ENCODE results near the gene CTNND2. TPM values are rescaled to one million over a fixed set of nuclear protein-coding genes. Genes with fewer than 3 reads are reported as not detected.
"Not testable (repeated sequence)": the region's sequence is repeated elsewhere in the genome, so short reads cannot be mapped to it uniquely, and the experiment has no call there.

CTNND2 gene
- total RNA-seq, 1 donor from 2014 or later, result 8.0 TPM

GRCh38 chr5:11873587-11873986 lies 30.7 kb downstream of the CTNND2 start:
- no peak for DNase-seq (ENCODE audit: low spot score)

- no peak for DNase-seq (ENCODE audit: low spot score)
Measured at GRCh38 chr5:11869203-11869602, 35.0 kb downstream of the CTNND2 start.

DNA sequence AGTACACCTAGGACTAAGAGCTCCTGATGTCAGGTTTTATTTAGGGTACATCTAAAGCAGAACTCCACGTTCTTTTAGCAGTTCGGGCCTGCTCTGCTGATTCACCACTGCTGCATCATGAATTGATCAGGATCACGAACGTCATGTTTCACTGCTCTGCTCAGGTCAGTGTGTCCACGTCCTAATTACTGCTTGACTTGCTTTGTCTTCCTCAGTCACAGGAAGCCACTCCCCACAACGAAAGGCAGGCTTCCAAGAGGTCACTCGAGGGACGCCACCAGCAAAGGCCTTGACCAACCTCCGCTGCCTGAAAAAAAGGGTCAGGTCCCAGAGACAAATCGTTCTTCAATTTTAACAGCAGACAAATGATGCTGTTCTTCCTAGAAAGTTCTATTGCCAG lies 40.3 kb downstream of the CTNND2 start:
- DNase-seq (ENCODE audit: low spot score), result no peak

GRCh38 chr5:11857391-11857790 lies 46.9 kb downstream of the CTNND2 start:
- DNase-seq (ENCODE audit: low spot score), result no peak

DNA sequence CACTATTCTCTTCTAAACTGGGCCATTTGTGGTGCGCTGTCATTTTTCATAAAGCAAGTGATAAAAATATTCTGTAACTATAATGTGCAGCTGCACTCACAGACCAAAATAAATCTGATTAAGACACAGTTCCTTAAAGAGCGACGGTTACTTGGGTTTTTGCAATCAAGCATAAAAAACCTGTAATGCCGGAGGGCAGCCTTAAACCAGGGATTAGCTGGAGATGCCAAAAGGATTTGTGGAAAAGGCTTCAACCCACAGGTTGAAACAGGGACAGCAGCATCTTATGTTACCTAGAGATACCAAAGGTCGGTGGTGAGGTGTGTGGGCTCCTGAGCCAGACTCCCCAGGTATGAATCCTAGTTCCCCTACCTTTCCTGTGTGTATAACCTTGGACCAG lies 49.3 kb downstream of the CTNND2 start:
- DNase-seq (ENCODE audit: low spot score), result no peak

DNA sequence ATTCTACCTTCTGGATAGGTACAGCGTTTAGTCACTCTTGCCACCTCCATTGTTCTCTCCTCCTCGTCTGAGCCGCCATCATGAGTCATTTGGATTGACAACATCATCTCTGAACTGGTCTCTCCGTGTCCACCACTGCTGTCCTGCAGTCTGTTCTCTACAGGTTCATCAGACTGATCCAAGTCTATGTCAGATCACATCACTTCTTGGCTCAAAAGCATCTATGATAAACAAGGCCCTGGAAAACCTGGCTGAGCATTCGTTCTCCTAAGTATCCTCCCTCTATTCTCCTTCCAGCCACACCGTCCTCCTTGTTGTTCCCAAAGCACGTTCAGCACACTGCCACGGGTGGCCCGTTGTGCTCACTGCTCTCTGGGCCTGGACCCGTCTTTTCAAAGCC lies 50.5 kb downstream of the CTNND2 start:
- no peak for DNase-seq (ENCODE audit: low spot score)

GRCh38 chr5:11853140-11853539 lies 51.1 kb downstream of the CTNND2 start:
- no peak for DNase-seq (ENCODE audit: low spot score)

DNA sequence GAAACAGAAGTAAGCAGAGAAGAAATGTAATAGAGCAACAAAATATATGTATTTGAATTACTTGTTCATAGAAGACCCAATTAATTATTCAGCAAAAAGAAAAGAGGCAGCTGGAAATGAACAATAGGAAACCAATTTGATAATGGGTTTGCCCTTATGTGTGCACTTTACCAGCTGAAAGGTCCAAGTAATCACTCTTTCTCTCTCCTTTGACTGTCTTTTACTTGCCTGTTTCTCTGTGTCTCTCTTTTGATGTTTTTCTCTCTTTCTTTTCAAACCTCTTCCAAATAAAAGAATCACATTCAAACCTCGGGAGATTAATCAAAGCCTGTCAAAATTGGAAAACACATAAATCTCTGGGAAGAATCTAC lies 51.5 kb downstream of the CTNND2 start:
- no peak for DNase-seq (ENCODE audit: low spot score)

DNA sequence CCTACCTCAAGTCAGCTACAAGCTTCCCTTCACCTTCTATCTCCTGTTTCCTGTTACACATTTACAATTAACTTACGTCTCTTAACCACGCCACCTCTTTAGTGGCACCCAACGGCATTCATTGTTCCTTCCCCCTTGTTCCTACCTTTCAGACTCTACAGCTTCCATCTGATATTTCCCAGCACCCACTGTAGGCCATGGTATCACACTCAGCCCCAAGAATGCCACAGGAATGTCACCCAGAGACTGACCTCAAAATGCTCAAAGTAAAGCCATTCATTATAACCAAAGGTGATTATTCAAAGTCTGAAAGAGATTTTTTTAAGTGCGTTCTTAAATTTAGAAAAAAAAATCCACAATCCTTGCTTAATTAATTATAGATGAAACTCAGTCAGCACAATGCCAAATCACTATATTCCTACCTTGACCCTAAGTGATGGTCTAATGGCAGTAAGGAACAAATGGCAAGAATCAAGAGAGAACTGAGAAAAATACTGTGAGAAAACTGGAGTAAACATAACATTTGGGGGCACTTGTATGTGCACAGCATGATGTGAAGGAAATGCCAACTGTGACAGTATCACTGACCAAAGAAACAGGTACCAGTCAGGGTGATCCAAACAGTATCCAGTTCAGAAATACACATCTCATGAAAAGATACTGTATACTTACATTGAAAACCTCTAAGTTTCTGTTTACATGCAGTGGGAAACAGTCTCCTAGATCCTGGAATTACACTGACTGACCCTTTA lies 52.1 kb downstream of the CTNND2 start:
- DNase-seq (ENCODE audit: low spot score), result no peak

- DNase-seq (ENCODE audit: low spot score), result no peak
Measured at GRCh38 chr5:11851416-11851815, 52.8 kb downstream of the CTNND2 start.

- DNase-seq (ENCODE audit: low spot score), result not testable (repeated sequence)
Measured at GRCh38 chr5:11828566-11828965, 75.7 kb downstream of the CTNND2 start.

- no peak for DNase-seq (ENCODE audit: low spot score)
Measured at GRCh38 chr5:11822598-11822997, 81.6 kb downstream of the CTNND2 start.

DNA sequence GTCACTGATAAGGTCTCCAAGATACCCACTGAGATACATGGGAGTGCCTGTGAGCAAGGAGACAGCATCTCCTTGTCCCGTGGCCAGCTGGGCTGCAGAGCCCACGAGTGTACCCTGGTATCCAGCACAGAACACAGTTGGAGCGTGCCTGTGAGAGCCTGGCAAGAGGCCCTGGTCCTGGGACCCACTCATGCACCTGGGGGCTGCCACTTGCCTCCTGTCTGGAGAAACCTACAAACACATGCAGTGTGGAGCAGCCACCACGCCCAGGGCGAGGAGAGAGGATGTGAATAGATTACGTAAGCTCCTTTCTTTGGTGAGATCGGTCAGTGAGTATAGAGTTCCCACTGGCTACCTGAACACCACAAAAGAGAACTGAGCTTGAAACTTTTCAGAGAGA lies 88.3 kb downstream of the CTNND2 start:
- no peak for DNase-seq (ENCODE audit: low spot score)

DNA sequence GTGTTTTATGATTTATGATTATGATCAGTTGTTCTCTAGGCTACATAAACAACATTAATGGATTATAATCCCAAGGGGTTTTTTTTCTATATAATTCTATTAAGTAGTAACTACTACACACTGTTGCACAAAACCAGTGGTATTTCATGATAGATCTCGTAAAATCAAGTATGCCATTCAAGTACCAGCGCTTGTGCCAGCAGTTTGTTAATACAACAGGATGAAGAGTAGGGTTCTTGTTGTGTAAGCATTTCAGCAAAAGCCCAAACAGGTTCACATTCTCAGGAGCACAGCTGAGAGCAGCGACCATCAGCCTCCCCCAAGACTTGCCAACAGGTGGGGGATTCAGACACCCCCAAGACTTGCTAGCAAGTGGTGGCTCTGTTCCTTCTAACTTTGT lies 88.8 kb downstream of the CTNND2 start:
- DNase-seq (ENCODE audit: low spot score), result no peak

GRCh38 chr5:11814373-11814772 lies 89.9 kb downstream of the CTNND2 start:
- no peak for DNase-seq (ENCODE audit: low spot score)

DNA sequence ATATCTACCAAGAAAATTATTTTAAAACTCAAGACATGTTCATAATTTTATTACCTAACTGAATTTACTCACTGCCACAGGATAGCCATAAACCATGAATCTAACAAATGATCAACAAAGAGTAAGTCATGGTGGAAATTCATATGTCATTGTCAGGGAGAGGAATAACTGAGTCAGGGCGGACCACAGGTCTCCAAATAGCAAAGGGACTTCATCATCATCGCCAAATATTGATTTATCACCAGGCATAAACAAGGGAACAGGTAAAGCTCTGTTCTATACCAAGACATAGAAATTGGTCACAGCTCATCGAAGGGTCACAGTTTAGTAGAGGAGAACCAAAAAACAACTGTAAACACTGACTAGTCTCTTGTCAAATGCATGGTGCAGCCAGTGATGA lies 94.8 kb downstream of the CTNND2 start:
- no peak for DNase-seq (ENCODE audit: low spot score)

- DNase-seq (ENCODE audit: low spot score), result no peak
Measured at GRCh38 chr5:11803436-11803835, 100.8 kb downstream of the CTNND2 start.

DNA sequence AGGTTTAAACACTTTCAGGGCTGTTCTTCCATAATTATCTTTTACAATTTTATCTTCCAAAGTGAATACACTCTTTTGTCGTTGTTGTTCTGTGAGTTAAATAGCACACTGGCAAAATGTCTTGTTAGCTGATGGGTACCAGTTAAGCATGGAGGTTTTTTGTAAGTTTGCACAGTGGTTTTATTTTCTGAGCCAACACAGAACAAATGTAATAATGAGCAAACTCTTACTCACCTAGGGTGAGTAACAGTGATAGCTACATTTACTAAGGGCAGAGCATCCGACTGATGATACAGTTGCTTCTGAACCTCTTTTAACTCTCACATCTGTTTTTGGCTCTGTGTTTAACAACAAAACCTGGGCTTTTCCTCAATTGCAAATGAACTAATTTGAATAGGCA lies 103.2 kb downstream of the CTNND2 start:
- no peak for DNase-seq (ENCODE audit: low spot score)

- DNase-seq (ENCODE audit: low spot score), result no peak
Measured at GRCh38 chr5:11797132-11797531, 107.1 kb downstream of the CTNND2 start.

- no peak for DNase-seq (ENCODE audit: low spot score)
Measured at GRCh38 chr5:11793396-11793795, 110.8 kb downstream of the CTNND2 start.

GRCh38 chr5:11792621-11793020 lies 111.6 kb downstream of the CTNND2 start:
- DNase-seq (ENCODE audit: low spot score), result no peak

DNA sequence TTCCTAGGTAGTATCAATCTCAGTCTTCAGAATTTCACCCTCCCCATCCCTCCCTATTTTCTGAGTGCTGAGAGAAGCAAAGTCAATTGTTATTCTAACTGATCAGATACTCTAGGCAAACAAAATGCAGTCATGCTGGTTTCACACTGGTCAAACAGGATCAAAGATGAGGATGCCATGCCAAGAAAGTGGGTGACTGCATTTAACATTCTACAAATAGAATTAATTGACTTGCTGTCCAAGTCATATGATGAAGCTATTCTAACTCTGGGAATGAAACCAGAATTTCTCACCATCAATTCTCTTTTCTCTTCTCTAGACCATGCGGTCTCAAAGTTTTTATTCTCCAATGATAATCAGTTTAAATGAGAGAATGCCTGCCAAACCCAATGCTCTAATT lies 112.5 kb downstream of the CTNND2 start:
- DNase-seq (ENCODE audit: low spot score), result no peak

DNA sequence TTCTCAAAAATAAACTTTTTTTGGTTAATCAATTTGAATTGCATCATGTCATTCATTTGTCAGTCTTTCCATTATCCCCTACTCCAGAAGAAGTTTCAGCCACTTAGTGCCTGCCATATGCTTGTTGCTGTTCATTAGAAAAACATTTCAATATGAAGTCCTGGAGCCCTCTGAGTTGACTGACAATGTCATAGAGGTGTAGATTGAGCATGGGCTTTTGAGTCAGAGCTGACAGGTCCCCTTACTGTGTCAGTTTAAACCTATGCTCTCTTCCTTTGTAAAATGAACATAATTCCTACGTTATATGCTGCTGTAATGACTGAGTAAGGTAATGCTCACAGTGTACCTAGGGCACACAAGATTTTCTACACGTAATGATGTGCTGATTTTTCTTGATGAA lies 114.0 kb downstream of the CTNND2 start:
- DNase-seq (ENCODE audit: low spot score), result no peak

DNA sequence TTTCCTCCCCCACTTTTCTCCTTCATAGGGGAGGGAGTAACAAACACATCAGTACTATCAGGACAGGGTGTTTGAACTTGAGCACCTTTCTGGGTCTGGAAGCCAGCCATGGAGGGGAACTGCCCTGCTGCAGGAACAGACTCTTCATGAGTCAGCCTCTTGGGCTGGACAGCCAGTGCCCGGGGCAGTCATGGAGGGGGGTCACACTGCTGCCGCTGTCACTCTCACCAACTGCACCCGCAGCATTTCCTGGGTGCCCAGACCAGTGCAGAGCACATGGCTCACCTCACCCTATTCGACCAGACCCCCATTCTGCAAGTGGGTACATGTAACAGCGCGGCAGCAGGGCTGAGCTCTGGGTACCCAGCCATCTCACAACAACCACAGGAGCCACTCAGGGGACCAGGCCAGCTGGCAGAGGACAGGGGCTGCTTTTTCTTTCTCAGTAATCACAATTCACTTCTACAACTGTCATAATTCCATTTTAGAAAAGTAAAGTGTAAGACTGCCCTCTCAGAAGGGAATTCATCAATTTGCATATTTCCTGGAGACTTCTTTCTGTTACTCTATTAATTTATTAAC lies 118.4 kb downstream of the CTNND2 start:
- DNase-seq (ENCODE audit: low spot score), result no peak

Data from ureter (tissue), 1 donor.